ENCODE data around the gene KHDC1.
"Not testable (repeated sequence)": the region's sequence is repeated elsewhere in the genome, so short reads cannot be mapped to it uniquely, and the experiment has no call there.

Gene KHDC1

DNA sequence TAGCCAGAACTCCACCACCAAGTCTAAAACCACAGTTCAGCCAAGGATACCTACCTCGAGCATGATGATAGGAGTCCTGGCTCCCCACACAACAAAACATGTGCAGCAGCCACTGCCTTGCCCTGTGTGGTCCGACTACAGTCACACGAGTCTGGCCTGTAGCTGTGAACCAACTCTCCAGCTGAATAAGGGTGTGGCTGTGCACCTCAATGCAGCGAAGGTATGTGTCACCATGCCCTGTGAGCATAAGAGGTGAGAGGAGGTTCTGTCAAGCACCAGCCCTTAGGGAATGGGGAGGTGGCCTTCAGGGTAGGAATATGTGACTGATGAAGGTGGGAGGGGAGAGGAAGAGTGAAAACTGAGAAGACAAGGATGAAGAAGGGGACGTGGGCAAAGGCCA is 21.0 kb downstream of the KHDC1 start:
- no peak overlapping the region for H3K4me3 ChIP-seq (ENCODE audit: low read depth, low read length)
- no peaks in the 10 kb centered on the region for H3K9me3 ChIP-seq (ENCODE audit: control insufficient read depth, insufficient read depth, low read length)
- H3K27me3 ChIP-seq (ENCODE audit: control insufficient read depth, insufficient read depth, low read length) = no peaks in the 10 kb centered on the region
- no peaks in the 10 kb centered on the region for H3K36me3 ChIP-seq (ENCODE audit: control insufficient read depth, insufficient read depth, low read length)
- H3K9ac ChIP-seq (ENCODE audit: low read depth, low read length) = no peak overlapping the region
- no peaks in the 10 kb centered on the region for H3K4me1 ChIP-seq (ENCODE audit: control insufficient read depth, insufficient read depth, low read length)

DNA sequence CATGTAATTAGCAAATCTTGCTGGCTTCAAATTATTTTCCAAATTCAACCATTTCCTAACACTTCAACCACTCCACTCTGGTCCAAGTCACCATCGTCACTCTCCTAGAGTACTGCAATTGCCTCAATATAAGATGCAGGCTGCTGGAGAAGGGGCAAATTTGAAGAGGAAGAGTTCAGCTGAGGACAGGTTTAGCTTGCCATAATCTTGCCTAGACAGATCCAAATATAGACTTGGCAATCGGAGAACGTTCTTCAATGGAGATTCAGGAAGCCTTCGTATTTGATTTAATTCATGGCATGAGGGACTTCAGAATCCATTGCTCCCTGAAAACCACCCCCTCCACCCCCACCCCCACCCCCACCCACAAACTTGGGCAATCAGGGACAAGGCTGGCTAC is 22.3 kb downstream of the KHDC1 start:
- Histone ChIP-seq H3K4me1 (ENCODE audit: control insufficient read depth, insufficient read depth, low read length) (no peaks in the 10 kb centered on the region), H3K4me3 (ENCODE audit: low read depth, low read length) (no peak overlapping the region), H3K27me3 (ENCODE audit: control insufficient read depth, insufficient read depth, low read length) (no peaks in the 10 kb centered on the region), H3K36me3 (ENCODE audit: control insufficient read depth, insufficient read depth, low read length) (no peaks in the 10 kb centered on the region), H3K9ac (ENCODE audit: low read depth, low read length) (no peak overlapping the region), H3K9me3 (ENCODE audit: control insufficient read depth, insufficient read depth, low read length) (no peaks in the 10 kb centered on the region)

DNA sequence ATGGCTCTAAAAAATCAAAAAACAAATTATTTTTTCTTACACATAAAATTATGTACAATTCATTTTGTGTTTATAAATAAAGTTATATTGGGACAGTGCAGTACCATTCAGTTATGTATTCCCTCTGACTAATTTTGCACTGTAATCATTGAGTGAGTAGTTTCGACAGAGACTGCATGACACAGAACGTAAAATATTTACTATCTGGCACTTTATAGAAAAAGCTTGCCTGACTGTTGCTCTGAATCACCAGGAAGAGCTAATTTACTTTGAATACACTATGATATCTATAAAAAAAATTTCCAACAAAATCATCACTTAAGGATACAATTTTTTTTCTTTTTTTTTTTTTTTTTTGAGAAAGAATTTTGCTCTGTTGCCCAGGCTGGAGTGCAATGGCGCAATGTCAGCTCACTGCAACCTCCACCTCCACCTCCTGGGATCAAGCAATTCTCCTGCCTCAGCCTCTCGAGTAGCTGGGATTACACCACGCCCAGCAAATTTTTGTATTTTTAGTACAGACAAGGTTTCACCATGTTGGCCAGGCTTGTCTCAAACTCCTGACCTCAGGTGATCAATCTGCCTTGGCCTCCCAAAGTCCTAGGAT is 26.7 kb downstream of the KHDC1 start:
- Histone ChIP-seq H3K9ac (ENCODE audit: low read depth, low read length) (no peak overlapping the region), H3K36me3 (ENCODE audit: control insufficient read depth, insufficient read depth, low read length) (no peaks in the 10 kb centered on the region), H3K27me3 (ENCODE audit: control insufficient read depth, insufficient read depth, low read length) (no peaks in the 10 kb centered on the region), H3K4me1 (ENCODE audit: control insufficient read depth, insufficient read depth, low read length) (no peaks in the 10 kb centered on the region), H3K9me3 (ENCODE audit: control insufficient read depth, insufficient read depth, low read length) (no peaks in the 10 kb centered on the region), H3K4me3 (ENCODE audit: low read depth, low read length) (no peak overlapping the region)

DNA sequence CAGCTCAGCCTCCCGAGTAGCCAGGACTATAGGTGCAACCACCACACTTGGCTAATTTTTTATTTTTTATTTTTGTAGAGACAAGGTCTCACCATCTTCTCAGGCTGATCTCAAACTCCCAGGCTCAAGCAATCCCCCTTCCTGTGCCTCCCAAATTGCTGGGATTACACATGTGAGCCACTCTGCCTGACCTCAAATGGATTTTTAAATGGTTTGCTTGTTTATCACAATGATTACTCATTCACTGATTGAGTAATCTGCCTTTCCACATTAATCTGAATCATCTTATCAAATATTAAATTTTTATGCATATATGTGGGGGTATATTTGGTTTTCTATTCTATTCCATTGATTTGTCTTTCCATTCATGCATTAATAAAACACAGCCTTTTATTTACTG is 28.3 kb downstream of the KHDC1 start:
- no peaks in the 10 kb centered on the region for H3K36me3 ChIP-seq (ENCODE audit: control insufficient read depth, insufficient read depth, low read length)
- H3K4me3 ChIP-seq (ENCODE audit: low read depth, low read length) = no peak overlapping the region
- H3K9me3 ChIP-seq (ENCODE audit: control insufficient read depth, insufficient read depth, low read length) = no peaks in the 10 kb centered on the region
- no peaks in the 10 kb centered on the region for H3K4me1 ChIP-seq (ENCODE audit: control insufficient read depth, insufficient read depth, low read length)
- no peaks in the 10 kb centered on the region for H3K27me3 ChIP-seq (ENCODE audit: control insufficient read depth, insufficient read depth, low read length)
- H3K9ac ChIP-seq (ENCODE audit: low read depth, low read length) = no peak overlapping the region

DNA sequence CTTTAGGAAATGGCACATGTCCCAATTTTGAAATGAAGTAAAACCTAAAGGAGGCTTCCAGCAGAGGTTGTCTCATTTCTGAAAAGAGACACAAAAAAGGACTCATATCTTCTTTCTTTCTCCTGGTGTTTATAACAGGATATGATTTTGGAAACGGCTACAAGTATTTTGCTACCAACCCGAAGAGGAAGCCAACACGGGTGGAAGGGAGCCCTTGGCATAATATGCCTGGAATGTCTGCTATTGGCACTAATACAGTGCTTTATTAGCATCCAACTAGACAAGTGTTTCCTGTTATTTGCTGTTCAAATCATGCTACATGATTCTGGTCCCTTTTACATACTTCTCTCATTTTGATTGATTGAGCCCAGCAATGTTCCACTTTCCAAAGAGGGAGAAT is 29.0 kb downstream of the KHDC1 start:
- not testable (repeated sequence) for H3K9ac ChIP-seq (ENCODE audit: low read depth, low read length); H3K4me3 ChIP-seq (ENCODE audit: low read depth, low read length); H3K4me1 ChIP-seq (ENCODE audit: control insufficient read depth, insufficient read depth, low read length); H3K27me3 ChIP-seq (ENCODE audit: control insufficient read depth, insufficient read depth, low read length); H3K9me3 ChIP-seq (ENCODE audit: control insufficient read depth, insufficient read depth, low read length); H3K36me3 ChIP-seq (ENCODE audit: control insufficient read depth, insufficient read depth, low read length)

DNA sequence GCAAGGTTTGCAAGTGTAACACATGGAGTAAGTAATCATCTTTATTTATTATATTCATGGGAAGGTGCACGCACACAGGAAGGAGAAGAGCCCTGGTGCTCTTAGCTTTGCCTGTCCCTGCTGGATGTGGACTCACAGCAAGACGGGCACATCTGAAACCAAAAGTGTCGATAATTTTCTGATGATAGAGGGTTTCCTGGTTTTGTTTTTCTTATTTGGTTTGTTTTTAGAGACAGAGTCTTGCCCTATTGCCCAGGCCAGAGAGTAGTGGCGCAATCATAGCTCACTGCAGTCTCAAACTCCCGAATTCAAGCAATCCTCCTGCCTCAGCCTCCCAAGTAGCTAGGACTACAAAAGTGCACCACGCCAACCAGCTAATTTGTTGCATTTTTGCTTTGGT is 29.9 kb downstream of the KHDC1 start:
- no peaks in the 10 kb centered on the region for H3K36me3 ChIP-seq (ENCODE audit: control insufficient read depth, insufficient read depth, low read length)
- H3K4me3 ChIP-seq (ENCODE audit: low read depth, low read length) = no peak overlapping the region
- H3K9me3 ChIP-seq (ENCODE audit: control insufficient read depth, insufficient read depth, low read length) = no peaks in the 10 kb centered on the region
- no peak overlapping the region for H3K9ac ChIP-seq (ENCODE audit: low read depth, low read length)
- no peaks in the 10 kb centered on the region for H3K4me1 ChIP-seq (ENCODE audit: control insufficient read depth, insufficient read depth, low read length)
- H3K27me3 ChIP-seq (ENCODE audit: control insufficient read depth, insufficient read depth, low read length) = no peaks in the 10 kb centered on the region

DNA sequence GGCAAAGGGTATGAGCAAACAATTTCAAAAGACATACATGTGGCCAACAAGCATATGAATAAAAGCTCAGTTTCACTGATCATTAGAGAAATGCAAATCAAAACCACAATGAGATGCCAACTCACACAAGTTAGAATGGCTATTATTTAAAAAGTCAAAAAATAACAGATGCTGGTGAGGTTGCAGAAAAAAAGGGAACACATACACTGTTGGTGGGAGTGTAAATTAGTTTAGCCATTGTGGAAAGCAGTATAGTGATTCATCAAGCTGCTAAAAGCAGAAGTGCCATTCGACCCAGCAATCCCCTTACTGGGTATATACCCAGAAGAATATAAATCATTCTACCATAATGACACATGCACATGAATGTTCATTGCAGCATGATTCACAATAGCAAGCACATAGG is 31.0 kb downstream of the KHDC1 start:
- H3K4me1 ChIP-seq (ENCODE audit: control insufficient read depth, insufficient read depth, low read length) = no peaks in the 10 kb centered on the region
- no peak overlapping the region for H3K4me3 ChIP-seq (ENCODE audit: low read depth, low read length)
- H3K9ac ChIP-seq (ENCODE audit: low read depth, low read length) = no peak overlapping the region
- H3K27me3 ChIP-seq (ENCODE audit: control insufficient read depth, insufficient read depth, low read length) = no peaks in the 10 kb centered on the region
- H3K9me3 ChIP-seq (ENCODE audit: control insufficient read depth, insufficient read depth, low read length) = no peaks in the 10 kb centered on the region
- H3K36me3 ChIP-seq (ENCODE audit: control insufficient read depth, insufficient read depth, low read length) = no peaks in the 10 kb centered on the region

DNA sequence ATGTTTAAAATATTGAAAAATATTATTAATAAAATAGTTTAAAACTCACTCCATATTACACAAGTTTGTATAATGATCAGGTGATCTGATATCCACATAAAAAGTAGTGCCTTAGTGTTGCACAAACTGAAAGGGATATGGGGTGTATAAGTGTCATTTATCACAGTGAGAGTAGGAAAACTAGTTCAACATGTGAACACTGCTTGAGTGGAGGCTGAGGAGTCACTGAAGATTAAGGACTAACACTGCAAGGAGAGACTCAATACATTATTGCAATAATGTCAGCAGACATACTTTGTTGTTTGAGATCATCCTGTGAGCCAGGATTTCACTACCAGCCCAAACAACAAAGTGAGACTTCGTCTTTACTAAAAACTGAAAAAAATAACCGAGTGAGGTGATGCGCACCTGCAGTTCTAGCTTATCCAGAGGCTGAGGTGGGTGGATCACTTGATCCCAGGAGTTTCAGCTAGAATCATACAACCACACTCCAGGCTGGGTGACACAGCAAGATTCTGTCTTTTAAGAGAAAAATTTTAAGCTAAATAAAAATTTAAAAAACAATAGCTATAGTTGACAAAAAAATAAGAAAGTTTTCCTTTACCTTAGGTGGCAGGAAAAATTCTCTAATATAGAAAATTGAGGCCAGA is 35.3 kb downstream of the KHDC1 start:
- Histone ChIP-seq H3K27me3 (ENCODE audit: control insufficient read depth, insufficient read depth, low read length) (no peaks in the 10 kb centered on the region), H3K9me3 (ENCODE audit: control insufficient read depth, insufficient read depth, low read length) (no peaks in the 10 kb centered on the region), H3K4me1 (ENCODE audit: control insufficient read depth, insufficient read depth, low read length) (no peaks in the 10 kb centered on the region), H3K36me3 (ENCODE audit: control insufficient read depth, insufficient read depth, low read length) (no peaks in the 10 kb centered on the region), H3K4me3 (ENCODE audit: low read depth, low read length) (no peak overlapping the region), H3K9ac (ENCODE audit: low read depth, low read length) (no peak overlapping the region)

DNA sequence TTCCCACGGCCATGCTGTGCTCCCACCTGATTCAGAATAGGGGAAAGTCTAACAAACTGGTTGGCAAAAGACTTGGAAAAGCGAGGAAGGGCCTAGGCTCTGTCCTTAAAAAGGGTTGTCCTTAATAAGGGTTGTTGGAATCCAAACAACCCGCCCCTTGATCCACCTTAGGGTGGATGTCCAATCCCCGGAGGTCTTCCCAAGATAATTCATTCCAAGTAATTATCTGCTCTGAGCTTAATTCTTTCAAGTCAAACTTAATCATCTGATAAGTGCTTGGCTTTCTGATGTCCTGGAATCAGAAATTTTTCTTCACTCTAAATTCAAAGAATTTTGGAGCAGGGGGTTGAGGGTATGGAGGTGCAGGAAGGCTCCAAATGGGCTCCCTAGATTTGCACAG is 37.6 kb downstream of the KHDC1 start, which contains the start of gene KHDC1L:
Gene KHDC1L (minus strand): TSS at position 101 of the 400 bp plus-strand sequence. CDS start 88 bp downstream, at position 13.
- Histone ChIP-seq H3K9me3 (ENCODE audit: control insufficient read depth, insufficient read depth, low read length) (no peaks in the 10 kb centered on the region), H3K36me3 (ENCODE audit: control insufficient read depth, insufficient read depth, low read length) (no peaks in the 10 kb centered on the region), H3K4me3 (ENCODE audit: low read depth, low read length) (no peak within 1 kb of the TSS), H3K27me3 (ENCODE audit: control insufficient read depth, insufficient read depth, low read length) (no peaks in the 10 kb centered on the region), H3K4me1 (ENCODE audit: control insufficient read depth, insufficient read depth, low read length) (no peaks in the 10 kb centered on the region), H3K9ac (ENCODE audit: low read depth, low read length) (no peak within 1 kb of the TSS)

DNA sequence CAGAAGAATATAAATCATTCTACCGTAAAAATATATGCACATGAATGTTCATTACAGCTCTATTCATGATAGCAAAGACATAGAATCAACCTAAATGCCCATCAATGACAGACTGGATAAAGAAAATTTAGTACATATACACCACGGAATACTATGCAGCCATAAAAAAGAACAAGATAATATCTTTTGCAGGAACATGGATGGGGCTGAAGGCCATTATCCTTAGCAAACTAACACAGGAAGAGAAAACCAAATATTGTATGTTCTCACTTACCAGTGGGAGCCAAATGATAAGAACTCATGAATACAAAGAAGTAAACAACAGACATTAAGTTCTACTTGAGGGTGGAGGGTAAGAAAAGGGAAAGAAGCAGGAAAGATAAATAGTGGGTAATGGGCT is 46.1 kb downstream of the KHDC1 start:
- H3K4me1 ChIP-seq (ENCODE audit: control insufficient read depth, insufficient read depth, low read length) = no peaks in the 10 kb centered on the region
- H3K36me3 ChIP-seq (ENCODE audit: control insufficient read depth, insufficient read depth, low read length) = no peaks in the 10 kb centered on the region
- H3K9ac ChIP-seq (ENCODE audit: low read depth, low read length) = no peak overlapping the region
- H3K27me3 ChIP-seq (ENCODE audit: control insufficient read depth, insufficient read depth, low read length) = no peaks in the 10 kb centered on the region
- H3K4me3 ChIP-seq (ENCODE audit: low read depth, low read length) = no peak overlapping the region
- H3K9me3 ChIP-seq (ENCODE audit: control insufficient read depth, insufficient read depth, low read length) = no peaks in the 10 kb centered on the region

DNA sequence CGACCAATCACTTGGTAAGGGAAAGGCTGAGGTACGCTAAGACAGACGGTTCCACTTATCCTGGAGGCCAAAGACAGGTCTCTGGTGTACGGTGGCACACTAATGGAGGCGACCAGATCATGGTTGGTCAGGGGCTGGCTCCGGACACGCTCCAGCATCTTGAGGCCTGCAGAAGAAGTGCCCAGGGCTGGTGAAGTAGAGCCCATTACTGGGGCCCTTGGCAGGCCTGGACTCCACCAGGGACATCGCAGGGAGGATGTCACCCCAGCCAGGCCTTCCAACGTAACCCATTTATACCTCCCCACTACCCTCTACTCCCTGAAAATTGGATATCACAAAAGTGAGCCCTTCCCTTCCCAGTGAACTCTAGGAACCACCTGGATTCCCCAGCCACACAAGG is 53.9 kb downstream of the KHDC1 start:
- H3K9me3 ChIP-seq (ENCODE audit: control insufficient read depth, insufficient read depth, low read length) = no peaks in the 10 kb centered on the region
- H3K9ac ChIP-seq (ENCODE audit: low read depth, low read length) = no peak overlapping the region
- H3K4me1 ChIP-seq (ENCODE audit: control insufficient read depth, insufficient read depth, low read length) = peaks cover 3% of the 10 kb centered on the region
- no peak overlapping the region for H3K4me3 ChIP-seq (ENCODE audit: low read depth, low read length)
- no peaks in the 10 kb centered on the region for H3K36me3 ChIP-seq (ENCODE audit: control insufficient read depth, insufficient read depth, low read length)
- no peaks in the 10 kb centered on the region for H3K27me3 ChIP-seq (ENCODE audit: control insufficient read depth, insufficient read depth, low read length)

DNA sequence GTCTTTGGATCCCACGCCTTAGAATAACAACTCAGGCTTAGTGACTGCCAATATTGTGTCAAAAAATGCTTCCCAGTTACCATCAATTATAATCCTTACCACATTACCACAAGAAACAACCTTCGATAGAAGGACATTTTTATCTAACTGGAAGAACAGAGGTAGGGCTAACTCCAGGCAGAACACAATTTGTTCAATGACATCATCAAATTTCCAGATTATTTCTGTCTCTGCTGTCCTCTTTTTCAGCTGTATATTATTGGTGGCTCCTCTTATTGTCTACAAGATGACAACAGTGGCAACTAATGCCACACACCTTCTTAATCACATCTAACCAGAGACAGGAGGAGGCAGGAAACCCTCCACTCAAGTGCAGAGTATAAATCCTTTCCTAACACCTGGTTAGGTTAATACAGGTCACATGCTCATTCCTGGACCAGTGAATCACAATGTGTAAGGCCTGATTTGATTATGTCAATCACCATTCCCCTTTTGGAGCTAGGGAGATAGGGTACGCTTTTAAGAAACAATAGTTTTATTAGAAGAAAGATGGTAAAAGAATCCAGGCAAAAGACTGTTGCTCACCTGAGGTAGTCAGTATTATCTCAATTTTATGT is 55.7 kb downstream of the KHDC1 start:
- Histone ChIP-seq H3K9ac (ENCODE audit: low read depth, low read length) (no peak overlapping the region), H3K36me3 (ENCODE audit: control insufficient read depth, insufficient read depth, low read length) (no peaks in the 10 kb centered on the region), H3K9me3 (ENCODE audit: control insufficient read depth, insufficient read depth, low read length) (no peaks in the 10 kb centered on the region), H3K27me3 (ENCODE audit: control insufficient read depth, insufficient read depth, low read length) (no peaks in the 10 kb centered on the region), H3K4me1 (ENCODE audit: control insufficient read depth, insufficient read depth, low read length) (peaks cover 5% of the 10 kb centered on the region), H3K4me3 (ENCODE audit: low read depth, low read length) (no peak overlapping the region)

Measured in iPS-15b (cell line).